OCI-LY7 (cell line): ENCODE results near the gene XPNPEP3. TPM values are rescaled to one million over a fixed set of nuclear protein-coding genes. Genes with fewer than 3 reads are reported as not detected.

Experiments
- BruUV-seq: library from RNA; stranded (reverse); fragments of 400-500 nt; replicated peaks from 2 replicates; lab custom pipeline; 2021; lab: Mats Ljungman, UMichigan
- CTCF ChIA-PET: fragments of 300-600 bp; sonication (Branson Sonifier 250); formaldehyde crosslinking; loops from one replicate; lab custom pipeline; 2022; ENCODE audit warnings: antibody characterized with exemption; ENCODE audit not compliant: unreplicated experiment; lab: Charles Lee
- POLR2A ChIA-PET: fragments of 300-600 bp; sonication (Branson Sonifier 250); formaldehyde crosslinking; loops from one replicate; lab custom pipeline; 2022; ENCODE audit warnings: antibody characterized with exemption; lab: Charles Lee
- DNase-seq: peaks from one replicate; pipeline ENCODE4 v3.0.0-alpha.2; 2015; ENCODE audit warnings: low spot score
- H2AFZ ChIP-seq: fragments of 200-600 bp; sonication (generic), shearing (Covaris generic); 2 replicates; pipeline ENCODE4 v1.6.1; 2014; ENCODE audit warnings: mild to moderate bottlenecking, antibody characterized with exemption, low read length, moderate library complexity
- H3K27ac ChIP-seq: fragments of 200-600 bp; sonication (generic); 2 replicates; pipeline ENCODE4 v1.5.1; 2014; ENCODE audit warnings: mixed run types, low read depth, mild to moderate bottlenecking, moderate library complexity, low read length, inconsistent platforms; ENCODE audit not compliant: poor library complexity, severe bottlenecking
- H3K36me3 ChIP-seq: fragments of 200-600 bp; sonication (generic); 2 replicates; pipeline ENCODE4 v1.6.1; 2014; ENCODE audit warnings: mild to moderate bottlenecking, antibody characterized with exemption, low read length, moderate library complexity, mixed read lengths; ENCODE audit not compliant: insufficient read depth
- H3K4me1 ChIP-seq: fragments of 200-600 bp; sonication (generic); 2 replicates; pipeline ENCODE4 v1.5.1; 2014; ENCODE audit warnings: mild to moderate bottlenecking, low read length; ENCODE audit not compliant: insufficient read depth, poor library complexity, severe bottlenecking
- H3K4me2 ChIP-seq: fragments of 200-600 bp; sonication (generic); 2 replicates; pipeline ENCODE4 v1.6.1; 2014; ENCODE audit warnings: mild to moderate bottlenecking, low read length
- H3K4me3 ChIP-seq: fragments of 200-600 bp; sonication (generic); 2 replicates; pipeline ENCODE4 v1.5.1; 2014; ENCODE audit warnings: mild to moderate bottlenecking, low read depth, low read length; ENCODE audit not compliant: poor library complexity, severe bottlenecking
- H3K79me2 ChIP-seq: fragments of 200-600 bp; sonication (generic); 2 replicates; pipeline ENCODE4 v1.6.1; 2016; ENCODE audit warnings: low read depth, mild to moderate bottlenecking, low read length, moderate library complexity, mixed read lengths; ENCODE audit not compliant: insufficient read depth
- H3K9me2 ChIP-seq: fragments of 200-600 bp; sonication (generic); 2 replicates; pipeline ENCODE4 v1.6.1; 2016; ENCODE audit warnings: mild to moderate bottlenecking, low read length, mixed read lengths; ENCODE audit not compliant: insufficient read depth
- H3K9me3 ChIP-seq: fragments of 200-600 bp; sonication (generic); 2 replicates; pipeline ENCODE4 v1.6.1; 2014; ENCODE audit warnings: mild to moderate bottlenecking, mixed run types, low read length, mixed read lengths
- H4K20me1 ChIP-seq: fragments of 200-600 bp; sonication (generic); 2 replicates; pipeline ENCODE4 v1.6.1; 2014; ENCODE audit warnings: mild to moderate bottlenecking, antibody characterized with exemption, low read length, moderate library complexity, mixed read lengths; ENCODE audit not compliant: insufficient read depth
- CTCF ChIP-seq: fragments of 200-600 bp; sonication (generic); conservative IDR thresholded peaks from 2 replicates; pipeline ENCODE4 v1.5.1; 2014; ENCODE audit warnings: mild to moderate bottlenecking, antibody characterized with exemption, low read length, moderate library complexity, mixed read lengths
- EZH2phosphoT487 ChIP-seq: fragments of 200-600 bp; sonication (generic); IDR thresholded peaks from 2 replicates; pipeline ENCODE4 v1.6.1; 2018; ENCODE audit warnings: low read depth, borderline replicate concordance, mild to moderate bottlenecking, mixed run types, antibody characterized with exemption, low read length, moderate library complexity, mixed read lengths
- intact Hi-C: fragments of 100-400 bp; cut with micrococcal nuclease; formaldehyde crosslinking; loops from one replicate; pipeline ENCODE4 v1.10.0; 2022; ENCODE audit not compliant: unreplicated experiment
- total RNA-seq, 2 experiments: library from RNA; depleted of rRNA in 1 of 2; stranded (reverse); fragments of >200 nt in 1 of 2; shearing (Covaris generic) in 1 of 2; gene quantifications; 2 replicates each; pipeline ENCODE4 v1.2.3, GENCODE V29; 2014 to 2022

Gene XPNPEP3
- total RNA-seq, 2 experiments from 2014 or later = 12.2 to 22.4 TPM

- CTCF ChIA-PET = no interaction called here
- peaks cover 48% of the 10 kb centered on the region for H3K79me2 ChIP-seq
- H4K20me1 ChIP-seq = no peaks in the 10 kb centered on the region
- no peak for TF ChIP-seq EZH2phosphoT487
- no peak for TF ChIP-seq CTCF
- peak overlapping the region; percentile 59 for H3K27ac ChIP-seq
- BruUV-seq = TSS peak; percentile 57
- intact Hi-C loops = loop anchor here (1.0 to 5.0 kb wide), 3 partner anchors 70 to 139 kb away; no protein-coding TSS in a partner anchor
- peak overlapping the region; percentile 15; the same call in 1 of the 2 replicates for H2AFZ ChIP-seq
- no peaks in the 10 kb centered on the region for H3K9me3 ChIP-seq
- peaks cover 18% of the 10 kb centered on the region for H3K4me1 ChIP-seq
- no peaks in the 10 kb centered on the region for H3K9me2 ChIP-seq
- no peak for DNase-seq
- H3K4me3 ChIP-seq = peak overlapping the region; percentile 95
- H3K36me3 ChIP-seq = peaks cover 38% of the 10 kb centered on the region
- H3K4me2 ChIP-seq = peak overlapping the region; percentile 86
- POLR2A ChIA-PET = interaction anchor here (0.7 to 2.2 kb wide), 11 partner anchors 8 to 530 kb away, joined by 3 to 6 read pairs (median 3); partner anchors contain the start of gene ZC3H7B
These were observed 95.1 kb downstream of the XPNPEP3 start for GRCh38 chr22:40951795-40952605.

- H3K27ac ChIP-seq = no peak overlapping the region
- H3K4me2 ChIP-seq = peak overlapping the region; percentile 86
- intact Hi-C loops = loop anchor here (5.0 kb wide), 1 partner anchor 69 kb away; no protein-coding TSS in a partner anchor
- ChIA-PET CTCF (no interaction called here), POLR2A (no interaction called here)
- DNase-seq = no peak
- no TSS peak for BruUV-seq
- H3K9me2 ChIP-seq = no peaks in the 10 kb centered on the region
- H3K4me1 ChIP-seq = peaks cover 18% of the 10 kb centered on the region
- H3K4me3 ChIP-seq = peak overlapping the region; percentile 95
- TF ChIP-seq EZH2phosphoT487 = no peak
- no peak for TF ChIP-seq CTCF
- H4K20me1 ChIP-seq = no peaks in the 10 kb centered on the region
- H3K79me2 ChIP-seq = peaks cover 56% of the 10 kb centered on the region
- H3K36me3 ChIP-seq = peaks cover 52% of the 10 kb centered on the region
- H2AFZ ChIP-seq = no peak overlapping the region
- no peaks in the 10 kb centered on the region for H3K9me3 ChIP-seq
These were observed 96.5 kb downstream of the XPNPEP3 start for GRCh38 chr22:40953471-40953870.

GRCh38 chr22:40954113-40954512 lies 97.2 kb downstream of the XPNPEP3 start:
- intact Hi-C loops = loop anchor here (5.0 kb wide), 1 partner anchor 68 kb away; no protein-coding TSS in a partner anchor
- TF ChIP-seq EZH2phosphoT487 (no peak), CTCF (no peak)
- BruUV-seq = no TSS peak

More at GRCh38 chr22:40954113-40954512, 97.2 kb downstream of the XPNPEP3 start:
- Histone ChIP-seq H3K9me3 (no peaks in the 10 kb centered on the region), H3K79me2 (peaks cover 58% of the 10 kb centered on the region), H3K4me3 (no peak overlapping the region), H3K4me2 (no peak overlapping the region), H4K20me1 (no peaks in the 10 kb centered on the region), H3K9me2 (no peaks in the 10 kb centered on the region), H3K36me3 (peaks cover 59% of the 10 kb centered on the region), H3K4me1 (peaks cover 18% of the 10 kb centered on the region), H3K27ac (no peak overlapping the region), H2AFZ (no peak overlapping the region)
- POLR2A ChIA-PET = no interaction called here
- no peak for DNase-seq
- CTCF ChIA-PET = no interaction called here
